Ascending aorta (tissue), 2 donors: ENCODE results near the gene TTYH3. TPM values are rescaled to one million over a fixed set of nuclear protein-coding genes. Genes with fewer than 3 reads are reported as not detected.

Experiments
- DNase-seq, 2 donors: peaks; one replicate each; pipeline ENCODE4 v3.0.0-alpha.2; 2019; ENCODE audit warnings: low spot score in 2 of 2
- H3K27ac ChIP-seq, 2 donors: fragments of 200-600 bp; sonication (generic); one replicate each; pipeline ENCODE4 v1.5.1; 2016 to 2017; ENCODE audit warnings: mild to moderate bottlenecking in 1 of 2
- H3K27me3 ChIP-seq: fragments of 200-600 bp; sonication (generic); one replicate; pipeline ENCODE4 v1.5.1; 2017
- H3K36me3 ChIP-seq, 2 donors: fragments of 200-600 bp; sonication (generic); one replicate each; pipeline ENCODE4 v1.5.1; 2016
- H3K4me1 ChIP-seq, 2 donors: fragments of 200-600 bp; sonication (generic); one replicate each; pipeline ENCODE4 v1.5.1; 2016 to 2017; ENCODE audit warnings: mild to moderate bottlenecking in 1 of 2
- H3K4me3 ChIP-seq, 2 donors: fragments of 200-600 bp; sonication (generic); one replicate each; pipeline ENCODE4 v1.5.1; 2016 to 2017; ENCODE audit warnings: mild to moderate bottlenecking in 1 of 2
- H3K9me3 ChIP-seq, 2 donors: fragments of 200-600 bp; sonication (generic); one replicate each; pipeline ENCODE4 v1.5.1; 2016
- intact Hi-C: fragments of 100-400 bp; cut with DNase I; formaldehyde crosslinking; loops from one replicate; pipeline ENCODE4 v1.15.1; 2023
- total RNA-seq: library from RNA; depleted of rRNA; stranded (reverse); fragments of >200 nt; gene quantifications from one replicate; pipeline ENCODE4 v1.1.0, GENCODE V29; 2016
- TF ChIP-seq, protein P1 (sequence below), 3 experiments: fragments of 200-600 bp in 2 of 3; fragments of 450-650 bp in 1 of 3; sonication (generic) in 2 of 3; IDR thresholded peaks; one replicate each; pipeline ENCODE4 v1.5.1; 2016 to 2019; ENCODE audit warnings: antibody characterized with exemption in 3 of 3, mild to moderate bottlenecking in 1 of 3, moderate library complexity in 1 of 3

The TTYH3 gene
- total RNA-seq, 1 donor from 2014 or later: 70.5 TPM

DNA sequence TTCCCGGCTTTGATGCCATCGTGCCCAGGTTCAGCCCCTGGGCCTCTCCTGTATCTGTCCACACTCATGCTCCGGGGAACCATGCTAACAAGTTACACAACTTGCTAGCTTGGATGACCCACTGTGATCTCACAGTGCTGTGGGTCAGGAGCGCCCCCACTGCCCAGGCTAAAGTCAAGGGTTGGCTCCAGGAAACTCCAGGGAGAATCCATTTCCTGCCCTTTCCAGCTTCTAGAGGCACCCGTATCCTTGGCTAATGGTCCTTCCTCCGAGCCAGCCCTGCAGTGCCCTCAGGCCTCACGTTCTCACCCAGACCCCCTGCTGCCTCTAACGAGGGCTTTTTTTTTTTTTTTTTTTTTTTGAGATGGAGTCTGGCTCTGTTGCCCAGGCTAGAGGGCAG, 75.7 kb downstream of the TTYH3 start:
- intact Hi-C loops: no loop called here
- peaks cover 0 to 4% of the 10 kb centered on the region in 2 donors for H3K36me3 ChIP-seq
- H3K27ac ChIP-seq: no peak overlapping the region
- H3K9me3 ChIP-seq: peaks cover 0 to 4% of the 10 kb centered on the region in 2 donors
- no peaks in the 10 kb centered on the region for H3K4me1 ChIP-seq
- TF ChIP-seq, protein P1, sequence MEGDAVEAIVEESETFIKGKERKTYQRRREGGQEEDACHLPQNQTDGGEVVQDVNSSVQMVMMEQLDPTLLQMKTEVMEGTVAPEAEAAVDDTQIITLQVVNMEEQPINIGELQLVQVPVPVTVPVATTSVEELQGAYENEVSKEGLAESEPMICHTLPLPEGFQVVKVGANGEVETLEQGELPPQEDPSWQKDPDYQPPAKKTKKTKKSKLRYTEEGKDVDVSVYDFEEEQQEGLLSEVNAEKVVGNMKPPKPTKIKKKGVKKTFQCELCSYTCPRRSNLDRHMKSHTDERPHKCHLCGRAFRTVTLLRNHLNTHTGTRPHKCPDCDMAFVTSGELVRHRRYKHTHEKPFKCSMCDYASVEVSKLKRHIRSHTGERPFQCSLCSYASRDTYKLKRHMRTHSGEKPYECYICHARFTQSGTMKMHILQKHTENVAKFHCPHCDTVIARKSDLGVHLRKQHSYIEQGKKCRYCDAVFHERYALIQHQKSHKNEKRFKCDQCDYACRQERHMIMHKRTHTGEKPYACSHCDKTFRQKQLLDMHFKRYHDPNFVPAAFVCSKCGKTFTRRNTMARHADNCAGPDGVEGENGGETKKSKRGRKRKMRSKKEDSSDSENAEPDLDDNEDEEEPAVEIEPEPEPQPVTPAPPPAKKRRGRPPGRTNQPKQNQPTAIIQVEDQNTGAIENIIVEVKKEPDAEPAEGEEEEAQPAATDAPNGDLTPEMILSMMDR (IDR thresholded peaks at IDR 0.05): no peak
- no peak for DNase-seq
- H3K4me3 ChIP-seq: no peak overlapping the region
- no peaks in the 10 kb centered on the region for H3K27me3 ChIP-seq

DNA sequence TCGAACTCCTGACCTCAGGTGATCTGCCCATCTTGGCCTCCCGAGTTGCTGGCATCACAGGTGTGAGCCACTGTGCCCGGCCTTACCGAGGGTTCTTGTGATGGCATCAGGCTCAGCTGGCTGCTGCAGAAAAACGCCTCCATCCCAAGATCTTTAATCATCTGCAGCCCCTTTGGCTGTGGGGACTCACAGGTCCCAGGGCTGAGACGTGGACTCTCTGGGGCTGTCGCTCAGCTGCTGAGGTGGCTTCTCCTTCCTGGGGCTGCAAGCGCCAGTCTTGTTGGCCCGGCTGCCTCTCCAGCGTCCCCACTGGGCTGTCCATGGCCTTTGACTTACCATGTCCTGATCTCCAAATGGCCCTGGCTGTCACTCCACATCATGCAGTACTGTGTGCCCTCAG, 76.3 kb downstream of the TTYH3 start:
- TF ChIP-seq, protein P1 (IDR thresholded peaks at IDR 0.05): no peak
- DNase-seq: no peak
- Histone ChIP-seq H3K9me3 (peaks cover 0 to 4% of the 10 kb centered on the region in 2 donors), H3K4me3 (no peak overlapping the region), H3K27me3 (no peaks in the 10 kb centered on the region), H3K4me1 (no peaks in the 10 kb centered on the region), H3K36me3 (peaks cover 0 to 4% of the 10 kb centered on the region in 2 donors), H3K27ac (no peak overlapping the region)
- intact Hi-C loops: no loop called here

DNA sequence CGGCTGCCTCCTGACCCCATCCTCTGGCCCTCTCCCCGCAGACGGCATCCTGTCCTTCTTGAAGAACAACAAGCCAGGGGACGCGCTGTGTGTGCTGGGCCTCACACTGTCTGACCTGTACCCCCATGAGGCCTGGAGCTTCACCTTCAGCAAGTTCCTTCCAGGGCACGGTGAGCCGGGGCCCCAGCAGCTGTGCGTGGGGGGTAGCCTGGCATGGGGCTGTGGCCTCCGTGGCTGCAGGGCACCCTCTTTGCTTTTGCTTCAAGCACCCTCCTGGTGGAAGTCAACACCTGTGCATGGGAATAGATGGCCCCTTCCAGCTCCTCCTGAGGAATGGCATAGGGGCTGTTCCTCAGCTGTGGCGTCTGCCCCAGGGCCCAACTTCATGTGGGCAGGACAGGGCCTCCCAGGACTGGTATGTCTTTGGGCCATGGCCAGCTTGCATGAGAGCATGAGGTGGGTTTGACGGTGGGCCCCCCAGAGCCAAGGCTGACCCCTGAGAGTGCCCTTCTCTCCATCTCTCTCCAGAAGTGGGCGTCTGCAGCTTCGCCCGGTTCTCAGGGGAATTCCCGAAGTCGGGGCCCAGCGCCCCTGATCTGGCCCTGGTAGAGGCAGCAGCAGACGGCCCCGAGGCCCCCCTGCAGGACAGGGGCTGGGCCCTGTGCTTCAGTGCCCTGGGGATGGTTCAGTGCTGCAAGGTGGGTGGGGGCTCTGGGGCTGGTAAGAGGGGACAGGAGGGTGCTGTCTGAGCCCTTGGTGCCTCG, 76.9 kb downstream of the TTYH3 start:
- no peaks in the 10 kb centered on the region for H3K4me1 ChIP-seq
- no peak for DNase-seq
- H3K27me3 ChIP-seq: no peaks in the 10 kb centered on the region
- H3K36me3 ChIP-seq: peaks cover 0 to 4% of the 10 kb centered on the region in 2 donors
- no peak overlapping the region for H3K4me3 ChIP-seq
- H3K9me3 ChIP-seq: peaks cover 0 to 4% of the 10 kb centered on the region in 2 donors
- TF ChIP-seq, protein P1 (IDR thresholded peaks at IDR 0.05): no peak
- intact Hi-C loops: no loop called here
- H3K27ac ChIP-seq: no peak overlapping the region

DNA sequence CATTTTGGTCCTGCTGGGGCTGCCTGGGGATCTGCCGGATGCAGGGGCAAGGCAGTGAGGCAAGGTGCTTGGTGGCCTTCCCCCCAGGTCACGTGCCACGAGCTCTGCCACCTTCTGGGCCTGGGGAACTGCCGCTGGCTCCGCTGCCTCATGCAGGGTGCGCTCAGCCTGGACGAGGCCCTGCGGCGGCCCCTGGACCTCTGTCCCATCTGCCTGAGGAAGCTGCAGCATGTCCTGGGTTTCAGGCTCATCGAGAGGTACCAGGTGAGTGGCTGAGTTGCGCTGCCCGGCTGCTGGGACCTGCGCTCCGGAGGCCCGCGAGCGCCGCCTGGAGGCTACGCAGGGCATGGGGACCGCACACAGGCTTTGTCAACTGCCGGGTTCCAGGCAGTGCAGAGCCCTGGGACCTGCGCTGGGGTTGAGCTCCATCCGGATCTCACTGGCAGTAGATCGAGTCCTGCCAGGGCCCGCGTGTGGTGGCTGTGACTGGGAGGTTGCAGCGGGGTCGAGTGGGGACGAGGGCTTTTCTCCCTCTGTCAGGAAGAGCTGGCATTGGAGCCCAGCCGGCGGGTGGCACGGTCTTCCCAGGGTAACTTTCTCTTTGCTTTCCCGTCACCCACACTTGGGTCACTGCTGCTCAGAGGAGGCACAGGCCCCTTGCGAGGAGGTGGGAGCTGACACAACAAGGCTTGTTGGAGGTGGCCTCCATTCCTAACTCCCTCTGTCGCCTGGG, 77.9 kb downstream of the TTYH3 start:
- peak overlapping the region; percentile 1 to 6 for H3K4me3 ChIP-seq
- TF ChIP-seq, protein P1 (IDR thresholded peaks at IDR 0.05): peak; percentile 70 to 83 (median 82)
- no peaks in the 10 kb centered on the region for H3K27me3 ChIP-seq
- H3K36me3 ChIP-seq: peaks cover 0 to 4% of the 10 kb centered on the region in 2 donors
- no peak overlapping the region for H3K27ac ChIP-seq
- H3K9me3 ChIP-seq: peaks cover 0 to 4% of the 10 kb centered on the region in 2 donors
- DNase-seq: no peak
- intact Hi-C loops: no loop called here
- no peaks in the 10 kb centered on the region for H3K4me1 ChIP-seq

DNA sequence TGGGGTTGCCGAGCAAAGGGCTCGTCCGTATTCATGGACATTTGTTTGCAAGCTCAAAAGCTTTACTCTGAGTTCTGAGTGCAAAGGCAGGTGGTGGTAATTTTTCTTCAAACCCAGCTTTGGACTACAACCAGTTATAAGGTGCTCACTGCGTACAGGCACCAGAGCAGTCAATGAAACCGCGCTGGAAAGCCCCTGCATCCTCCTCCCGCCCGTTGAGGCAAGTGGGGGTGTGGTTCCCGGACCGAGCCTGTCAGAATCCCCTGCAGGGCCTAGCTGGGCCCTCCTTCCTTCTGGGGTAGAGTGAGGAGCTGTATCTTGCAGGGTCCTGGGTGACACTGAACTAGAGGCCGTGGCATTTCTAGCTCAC, 78.5 kb downstream of the TTYH3 start:
- peak overlapping the region in 1 of 2 donors; percentile 1 for H3K4me3 ChIP-seq
- no peaks in the 10 kb centered on the region for H3K4me1 ChIP-seq
- H3K27me3 ChIP-seq: no peaks in the 10 kb centered on the region
- H3K9me3 ChIP-seq: no peaks in the 10 kb centered on the region
- H3K27ac ChIP-seq: no peak overlapping the region
- peaks cover 0 to 4% of the 10 kb centered on the region in 2 donors for H3K36me3 ChIP-seq
- no peak for DNase-seq
- TF ChIP-seq, protein P1 (IDR thresholded peaks at IDR 0.05): no peak
- intact Hi-C loops: no loop called here
